VCaP (cell line): ENCODE measurements around the gene SIT1.

Source experiments
- H3K27ac ChIP-seq: fragments of 450-650 bp; 2 replicates; pipeline ENCODE4 v1.5.1; 2017
- TF ChIP-seq, protein P1 (sequence below): fragments of 450-650 bp; conservative IDR thresholded peaks from 2 replicates; pipeline ENCODE4 v1.5.1; 2017; ENCODE audit warnings: mild to moderate bottlenecking, moderate library complexity

The SIT1 gene

DNA sequence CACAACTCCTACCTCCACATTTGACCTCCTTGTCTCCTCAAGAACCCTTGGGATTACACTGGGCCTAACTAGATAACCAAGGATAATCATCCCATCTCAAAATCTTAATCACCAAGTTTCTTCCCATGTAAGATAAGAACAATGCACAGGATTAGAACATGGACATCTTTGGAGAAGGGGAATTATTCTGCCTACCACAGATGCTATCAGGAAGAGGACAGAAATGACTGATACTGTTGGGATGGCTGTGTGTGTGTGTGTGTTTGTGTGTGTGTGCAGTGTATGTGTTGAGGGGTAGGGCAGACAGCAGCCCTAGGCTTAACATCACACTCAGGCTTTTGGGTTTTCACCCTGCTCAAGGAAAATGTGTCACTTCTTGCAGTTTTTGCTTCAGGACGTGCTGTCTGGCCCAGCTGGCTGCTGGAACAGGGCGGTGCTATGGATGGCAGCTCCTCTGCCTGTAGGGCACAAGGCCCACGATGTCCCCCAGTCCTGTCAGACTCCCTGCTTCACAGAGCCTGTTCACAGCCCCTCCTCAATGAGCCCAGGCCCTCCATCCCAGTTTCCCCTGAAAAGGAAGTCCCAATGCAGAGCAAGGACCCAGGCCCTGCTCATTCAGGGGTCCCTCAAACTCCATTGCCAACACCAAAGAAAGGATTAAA, 30.7 kb upstream of the SIT1 start:
- no peak overlapping the region for H3K27ac ChIP-seq
- TF ChIP-seq, protein P1, sequence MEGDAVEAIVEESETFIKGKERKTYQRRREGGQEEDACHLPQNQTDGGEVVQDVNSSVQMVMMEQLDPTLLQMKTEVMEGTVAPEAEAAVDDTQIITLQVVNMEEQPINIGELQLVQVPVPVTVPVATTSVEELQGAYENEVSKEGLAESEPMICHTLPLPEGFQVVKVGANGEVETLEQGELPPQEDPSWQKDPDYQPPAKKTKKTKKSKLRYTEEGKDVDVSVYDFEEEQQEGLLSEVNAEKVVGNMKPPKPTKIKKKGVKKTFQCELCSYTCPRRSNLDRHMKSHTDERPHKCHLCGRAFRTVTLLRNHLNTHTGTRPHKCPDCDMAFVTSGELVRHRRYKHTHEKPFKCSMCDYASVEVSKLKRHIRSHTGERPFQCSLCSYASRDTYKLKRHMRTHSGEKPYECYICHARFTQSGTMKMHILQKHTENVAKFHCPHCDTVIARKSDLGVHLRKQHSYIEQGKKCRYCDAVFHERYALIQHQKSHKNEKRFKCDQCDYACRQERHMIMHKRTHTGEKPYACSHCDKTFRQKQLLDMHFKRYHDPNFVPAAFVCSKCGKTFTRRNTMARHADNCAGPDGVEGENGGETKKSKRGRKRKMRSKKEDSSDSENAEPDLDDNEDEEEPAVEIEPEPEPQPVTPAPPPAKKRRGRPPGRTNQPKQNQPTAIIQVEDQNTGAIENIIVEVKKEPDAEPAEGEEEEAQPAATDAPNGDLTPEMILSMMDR = no peak

DNA sequence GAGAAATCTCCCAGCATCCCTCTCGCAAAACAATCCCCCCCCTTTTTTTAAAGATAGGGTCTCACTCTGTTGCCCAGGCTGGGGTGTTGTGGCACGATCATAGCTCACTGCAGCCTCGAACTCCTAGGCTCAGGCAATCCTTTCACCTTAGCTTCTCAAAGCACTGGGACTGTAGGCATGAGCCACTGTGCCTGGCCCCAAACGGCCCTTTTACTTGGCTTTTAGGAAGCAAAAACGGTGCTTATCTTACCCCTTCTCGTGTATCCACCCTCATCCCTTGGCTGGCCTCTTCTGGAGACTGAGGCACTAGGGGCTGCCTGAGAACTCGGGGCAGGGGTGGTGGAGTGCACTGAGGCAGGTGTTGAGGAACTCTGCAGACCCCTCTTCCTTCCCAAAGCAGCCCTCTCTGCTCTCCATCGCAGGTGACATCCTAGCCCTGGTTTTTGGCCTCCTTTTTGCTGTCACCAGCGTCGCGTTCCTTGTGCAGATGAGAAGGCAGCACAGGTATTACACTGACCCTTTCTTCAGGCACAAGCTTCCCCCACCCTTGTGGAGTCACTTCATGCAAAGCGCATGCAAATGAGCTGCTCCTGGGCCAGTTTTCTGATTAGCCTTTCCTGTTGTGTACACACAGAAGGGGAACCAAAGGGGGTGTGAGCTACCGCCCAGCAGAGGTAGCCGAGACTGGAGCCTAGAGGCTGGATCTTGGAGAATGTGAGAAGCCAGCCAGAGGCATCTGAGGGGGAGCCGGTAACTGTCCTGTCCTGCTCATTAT, 29.8 kb upstream of the SIT1 start:
- H3K27ac ChIP-seq = no peak overlapping the region
- TF ChIP-seq, protein P1 = no peak

DNA sequence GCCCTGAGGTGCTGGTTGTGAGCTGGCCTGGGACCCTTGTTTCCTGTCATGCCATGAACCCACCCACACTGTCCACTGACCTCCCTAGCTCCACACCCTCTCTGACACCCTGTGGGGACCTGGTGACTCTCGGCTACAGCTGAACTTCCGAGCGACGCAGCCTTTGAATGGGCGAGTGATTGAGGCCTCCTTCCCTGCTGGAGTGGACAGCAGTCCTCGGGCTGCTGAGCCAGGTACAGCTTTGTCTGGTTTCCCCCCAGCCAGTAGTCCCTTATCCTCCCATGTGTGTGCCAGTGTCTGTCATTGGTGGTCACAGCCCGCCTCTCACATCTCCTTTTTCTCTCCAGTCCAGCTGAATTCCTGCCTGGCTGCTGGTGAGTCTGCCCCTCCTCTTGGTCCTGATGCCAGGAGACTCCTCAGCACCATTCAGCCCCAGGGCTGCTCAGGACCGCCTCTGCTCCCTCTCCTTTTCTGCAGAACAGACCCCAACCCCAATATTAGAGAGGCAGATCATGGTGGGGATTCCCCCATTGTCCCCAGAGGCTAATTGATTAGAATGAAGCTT, 29.1 kb upstream of the SIT1 start:
- TF ChIP-seq, protein P1 = no peak
- no peak overlapping the region for H3K27ac ChIP-seq

DNA sequence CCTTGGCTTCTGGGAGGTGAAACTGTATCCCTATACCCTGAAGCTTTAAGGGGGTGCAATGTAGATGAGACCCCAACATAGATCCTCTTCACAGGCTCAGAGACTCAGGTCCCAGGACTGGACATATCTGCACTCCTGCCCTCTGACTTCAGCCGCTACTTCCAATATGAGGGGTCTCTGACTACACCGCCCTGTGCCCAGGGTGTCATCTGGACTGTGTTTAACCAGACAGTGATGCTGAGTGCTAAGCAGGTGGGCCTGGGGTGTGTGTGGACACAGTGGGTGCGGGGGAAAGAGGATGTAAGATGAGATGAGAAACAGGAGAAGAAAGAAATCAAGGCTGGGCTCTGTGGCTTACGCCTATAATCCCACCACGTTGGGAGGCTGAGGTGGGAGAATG, 28.4 kb upstream of the SIT1 start:
- TF ChIP-seq, protein P1 = no peak
- no peak overlapping the region for H3K27ac ChIP-seq

DNA sequence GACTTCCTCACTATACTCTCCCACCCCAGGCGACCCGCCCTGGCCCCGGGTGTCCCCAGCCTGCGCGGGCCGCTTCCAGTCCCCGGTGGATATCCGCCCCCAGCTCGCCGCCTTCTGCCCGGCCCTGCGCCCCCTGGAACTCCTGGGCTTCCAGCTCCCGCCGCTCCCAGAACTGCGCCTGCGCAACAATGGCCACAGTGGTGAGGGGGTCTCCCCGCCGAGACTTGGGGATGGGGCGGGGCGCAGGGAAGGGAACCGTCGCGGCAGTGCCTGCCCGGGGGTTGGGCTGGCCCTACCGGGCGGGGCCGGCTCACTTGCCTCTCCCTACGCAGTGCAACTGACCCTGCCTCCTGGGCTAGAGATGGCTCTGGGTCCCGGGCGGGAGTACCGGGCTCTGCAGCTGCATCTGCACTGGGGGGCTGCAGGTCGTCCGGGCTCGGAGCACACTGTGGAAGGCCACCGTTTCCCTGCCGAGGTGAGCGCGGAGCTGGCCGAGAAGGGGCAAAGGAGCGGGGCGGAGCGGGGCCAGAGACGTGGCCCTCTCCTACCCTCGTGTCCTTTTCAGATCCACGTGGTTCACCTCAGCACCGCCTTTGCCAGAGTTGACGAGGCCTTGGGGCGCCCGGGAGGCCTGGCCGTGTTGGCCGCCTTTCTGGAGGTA, 25.1 kb upstream of the SIT1 start:
- H3K27ac ChIP-seq = peak overlapping the region; percentile 46; the same call in 1 of the 2 replicates

DNA sequence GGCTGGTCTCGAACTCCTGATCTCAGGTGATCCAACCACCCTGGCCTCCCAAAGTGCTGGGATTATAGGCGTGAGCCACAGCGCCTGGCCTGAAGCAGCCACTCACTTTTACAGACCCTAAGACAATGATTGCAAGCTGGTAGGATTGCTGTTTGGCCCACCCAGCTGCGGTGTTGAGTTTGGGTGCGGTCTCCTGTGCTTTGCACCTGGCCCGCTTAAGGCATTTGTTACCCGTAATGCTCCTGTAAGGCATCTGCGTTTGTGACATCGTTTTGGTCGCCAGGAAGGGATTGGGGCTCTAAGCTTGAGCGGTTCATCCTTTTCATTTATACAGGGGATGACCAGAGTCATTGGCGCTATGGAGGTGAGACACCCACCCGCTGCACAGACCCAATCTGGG, 24.5 kb upstream of the SIT1 start:
- no peak overlapping the region; the same call in 1 of the 2 replicates for H3K27ac ChIP-seq
- TF ChIP-seq, protein P1 = no peak

More for the DNA sequence above, 25.1 kb upstream of the SIT1 start:
- TF ChIP-seq, protein P1 = no peak

DNA sequence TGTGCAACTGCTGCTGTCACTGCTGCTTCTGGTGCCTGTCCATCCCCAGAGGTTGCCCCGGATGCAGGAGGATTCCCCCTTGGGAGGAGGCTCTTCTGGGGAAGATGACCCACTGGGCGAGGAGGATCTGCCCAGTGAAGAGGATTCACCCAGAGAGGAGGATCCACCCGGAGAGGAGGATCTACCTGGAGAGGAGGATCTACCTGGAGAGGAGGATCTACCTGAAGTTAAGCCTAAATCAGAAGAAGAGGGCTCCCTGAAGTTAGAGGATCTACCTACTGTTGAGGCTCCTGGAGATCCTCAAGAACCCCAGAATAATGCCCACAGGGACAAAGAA, 23.3 kb upstream of the SIT1 start:
- TF ChIP-seq, protein P1 = no peak
- H3K27ac ChIP-seq = no peak overlapping the region
